BLaER1 treated with 17β-estradiol and CSF1 and Interleukin-3, amounts not matched to agents 10 nM and 100 nM (cell line): ENCODE measurements around the gene ZMIZ1.
"Not testable (repeated sequence)": the region's sequence is repeated elsewhere in the genome, so short reads cannot be mapped to it uniquely, and the experiment has no call there.

Experiments
- H3K27ac ChIP-seq, 11 experiments: shearing (Covaris generic); formaldehyde crosslinking; 2 replicates each; pipeline ENCODE4 v1.8.1; 2022
- H3K27me3 ChIP-seq, 11 experiments: shearing (Covaris generic); formaldehyde crosslinking; 2 replicates each; pipeline ENCODE4 v1.8.1; 2022
- H3K36me3 ChIP-seq, 11 experiments: shearing (Covaris generic); formaldehyde crosslinking; 2 replicates each; pipeline ENCODE4 v1.8.1; 2022
- H3K4me1 ChIP-seq, 10 experiments: shearing (Covaris generic); formaldehyde crosslinking; 2 replicates each; pipeline ENCODE4 v1.8.1; 2022
- H3K4me2 ChIP-seq, 11 experiments: shearing (Covaris generic); formaldehyde crosslinking; 2 replicates each; pipeline ENCODE4 v1.8.1; 2022
- H3K4me3 ChIP-seq, 10 experiments: shearing (Covaris generic); formaldehyde crosslinking; 2 replicates each; pipeline ENCODE4 v1.8.1; 2022
- H3K9ac ChIP-seq, 11 experiments: shearing (Covaris generic); formaldehyde crosslinking; 2 replicates each; pipeline ENCODE4 v1.8.1; 2022
- H3K9me3 ChIP-seq, 11 experiments: shearing (Covaris generic); formaldehyde crosslinking; replicated peaks in 1 of 11; 2 replicates each; pipeline ENCODE4 v1.8.1; 2022
- H4K20me1 ChIP-seq, 11 experiments: shearing (Covaris generic); formaldehyde crosslinking; 2 replicates each; pipeline ENCODE4 v1.8.1; 2022
- Cebpa-rat ChIP-seq, 11 experiments: shearing (Covaris generic); IDR thresholded peaks; 2 replicates each; pipeline ENCODE4 v1.8.1; 2022

The ZMIZ1 gene

DNA sequence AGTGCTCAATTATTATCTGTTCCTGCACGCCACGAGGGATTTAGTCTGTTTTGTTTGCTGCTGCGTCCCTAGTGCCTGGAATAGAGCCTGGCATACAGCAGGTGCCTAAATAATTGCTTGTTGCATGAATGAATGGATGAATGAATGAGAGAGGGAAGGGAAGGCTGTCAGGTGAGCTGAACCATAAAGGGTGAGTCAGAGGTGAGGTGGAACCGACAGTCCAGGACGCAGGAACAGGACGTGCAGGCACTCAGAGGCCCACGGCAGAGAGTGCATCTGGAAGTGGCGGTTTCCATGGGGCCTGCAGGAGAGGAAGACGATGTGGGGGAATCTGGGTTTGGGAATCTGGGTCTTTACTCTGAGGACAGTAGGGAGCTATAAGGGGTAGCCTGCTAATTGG lies 260.8 kb downstream of the ZMIZ1 start:
- Histone ChIP-seq H3K27ac (no peak overlapping the region), H3K9me3 (peaks cover 0 to 8% (median 4%) of the 10 kb centered on the region in 11 experiments; a peak in 5 of 22 replicates), H3K36me3 (no peaks in the 10 kb centered on the region), H3K9ac (no peak overlapping the region), H3K4me3 (no peak overlapping the region), H4K20me1 (no peaks in the 10 kb centered on the region), H3K4me1 (peaks cover 27 to 34% (median 31%) of the 10 kb centered on the region in 10 experiments), H3K4me2 (no peak overlapping the region; a peak in 1 of 22 replicates), H3K27me3 (peaks cover 0 to 8% (median 0%) of the 10 kb centered on the region in 11 experiments; a peak in 3 of 22 replicates)
- TF ChIP-seq Cebpa-rat (IDR thresholded peaks at IDR 0.05), result no peak

- TF ChIP-seq Cebpa-rat (IDR thresholded peaks at IDR 0.05), result no peak
- peak overlapping the region in 5 of 11 experiments; percentile 14 to 57 (median 26); a peak in 8 of 22 replicates for H3K9ac ChIP-seq
- H3K27ac ChIP-seq, result peak overlapping the region; percentile 23 to 79 (median 66); a peak in 19 of 22 replicates
- H3K4me2 ChIP-seq, result peak overlapping the region; percentile 44 to 87 (median 63)
- H3K9me3 ChIP-seq, result peaks cover 0 to 8% (median 4%) of the 10 kb centered on the region in 11 experiments; a peak in 5 of 22 replicates
- H3K4me1 ChIP-seq, result peaks cover 19 to 26% (median 22%) of the 10 kb centered on the region in 10 experiments
- no peaks in the 10 kb centered on the region for H4K20me1 ChIP-seq
- H3K4me3 ChIP-seq, result no peak overlapping the region
- no peaks in the 10 kb centered on the region for H3K36me3 ChIP-seq
- H3K27me3 ChIP-seq, result no peaks in the 10 kb centered on the region
These were observed 262.5 kb downstream of the ZMIZ1 start for GRCh38 chr10:79331226-79331625.

GRCh38 chr10:79331709-79332108 lies 262.9 kb downstream of the ZMIZ1 start:
- H3K27ac ChIP-seq, result peak overlapping the region; percentile 23 to 79 (median 66); a peak in 19 of 22 replicates
- no peak overlapping the region for H3K4me3 ChIP-seq
- peaks cover 0 to 8% (median 4%) of the 10 kb centered on the region in 11 experiments; a peak in 5 of 22 replicates for H3K9me3 ChIP-seq
- H3K36me3 ChIP-seq, result no peaks in the 10 kb centered on the region
- TF ChIP-seq Cebpa-rat (IDR thresholded peaks at IDR 0.05), result no peak
- no peaks in the 10 kb centered on the region for H4K20me1 ChIP-seq
- peaks cover 19 to 26% (median 22%) of the 10 kb centered on the region in 10 experiments for H3K4me1 ChIP-seq
- H3K9ac ChIP-seq, result peak overlapping the region in 5 of 11 experiments; percentile 14 to 57 (median 26); a peak in 8 of 22 replicates
- H3K27me3 ChIP-seq, result no peaks in the 10 kb centered on the region
- peak overlapping the region; percentile 44 to 87 (median 63) for H3K4me2 ChIP-seq

GRCh38 chr10:79332610-79333315 lies 264.0 kb downstream of the ZMIZ1 start:
- not testable (repeated sequence) for H3K4me3 ChIP-seq, H3K27me3 ChIP-seq, H3K27ac ChIP-seq, H3K36me3 ChIP-seq, H4K20me1 ChIP-seq, H3K9me3 ChIP-seq, H3K9ac ChIP-seq, H3K4me2 ChIP-seq
- H3K4me1 ChIP-seq, result peaks cover 19 to 26% (median 22%) of the 10 kb centered on the region in 10 experiments

- TF ChIP-seq Cebpa-rat (IDR thresholded peaks at IDR 0.05), result no peak
- Histone ChIP-seq H3K9ac (no peak overlapping the region), H3K4me1 (peaks cover 19 to 26% (median 22%) of the 10 kb centered on the region in 10 experiments), H3K27me3 (no peaks in the 10 kb centered on the region), H4K20me1 (no peaks in the 10 kb centered on the region), H3K27ac (no peak overlapping the region), H3K36me3 (no peaks in the 10 kb centered on the region), H3K4me3 (no peak overlapping the region), H3K9me3 (peaks cover 0 to 8% (median 5%) of the 10 kb centered on the region in 11 experiments; a peak in 5 of 22 replicates), H3K4me2 (peak overlapping the region in 6 of 11 experiments; percentile 9 to 43 (median 34); a peak in 5 of 22 replicates)
These were observed 264.7 kb downstream of the ZMIZ1 start for GRCh38 chr10:79333513-79333912.

DNA sequence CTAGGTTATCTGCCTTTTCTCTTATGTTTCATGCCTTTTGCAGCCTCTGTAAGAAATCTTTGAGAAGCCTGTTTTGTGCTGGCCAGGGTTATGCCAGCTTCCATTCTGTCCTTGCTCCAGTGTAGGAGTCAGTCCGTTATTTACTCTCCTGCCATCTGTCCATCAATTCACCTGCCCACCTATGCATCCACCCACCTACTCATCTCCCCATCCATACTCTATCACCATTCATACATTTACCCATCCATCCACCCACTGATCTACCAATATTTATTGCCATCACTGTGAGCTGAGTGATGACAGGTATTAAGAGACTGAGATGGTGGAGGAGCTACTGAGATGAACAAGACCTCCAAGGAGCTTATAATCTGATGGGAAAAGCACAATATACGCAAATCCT lies 265.8 kb downstream of the ZMIZ1 start:
- TF ChIP-seq Cebpa-rat (IDR thresholded peaks at IDR 0.05), result no peak
- H3K27ac ChIP-seq, result no peak overlapping the region
- no peak overlapping the region for H3K4me2 ChIP-seq
- no peaks in the 10 kb centered on the region for H4K20me1 ChIP-seq
- H3K27me3 ChIP-seq, result no peaks in the 10 kb centered on the region
- no peaks in the 10 kb centered on the region for H3K36me3 ChIP-seq
- peaks cover 14 to 26% (median 20%) of the 10 kb centered on the region in 10 experiments for H3K4me1 ChIP-seq
- H3K9ac ChIP-seq, result no peak overlapping the region
- H3K9me3 ChIP-seq, result peaks cover 0 to 8% (median 5%) of the 10 kb centered on the region in 11 experiments; a peak in 5 of 22 replicates
- H3K4me3 ChIP-seq, result no peak overlapping the region

DNA sequence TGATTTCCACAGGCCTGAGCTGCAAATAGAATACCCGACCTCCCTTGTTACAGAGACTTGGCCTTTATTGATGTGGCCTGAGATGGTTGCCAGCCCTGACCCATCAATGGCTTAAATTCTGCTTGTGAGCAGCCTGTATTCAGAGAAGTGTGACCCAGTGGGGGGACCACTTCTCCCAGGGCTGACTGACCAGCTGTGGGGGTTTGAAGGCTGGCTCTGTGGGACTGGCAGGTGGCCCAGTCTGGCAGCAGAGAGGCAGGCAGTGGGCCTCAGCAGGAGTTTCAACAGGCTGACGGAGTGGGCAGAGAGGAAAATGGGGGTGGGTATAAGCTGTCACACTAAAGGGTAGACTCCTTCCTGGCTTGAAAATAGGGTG lies 266.3 kb downstream of the ZMIZ1 start:
- H4K20me1 ChIP-seq, result no peaks in the 10 kb centered on the region; a peak in 1 of 22 replicates
- H3K27me3 ChIP-seq, result no peaks in the 10 kb centered on the region
- no peaks in the 10 kb centered on the region for H3K36me3 ChIP-seq
- TF ChIP-seq Cebpa-rat (IDR thresholded peaks at IDR 0.05), result no peak
- no peak overlapping the region for H3K4me3 ChIP-seq
- no peak overlapping the region for H3K4me2 ChIP-seq
- H3K27ac ChIP-seq, result peak overlapping the region in 2 of 11 experiments; percentile 13 to 14; a peak in 2 of 22 replicates
- H3K9ac ChIP-seq, result no peak overlapping the region
- H3K9me3 ChIP-seq, result peaks cover 0 to 8% (median 5%) of the 10 kb centered on the region in 11 experiments; a peak in 5 of 22 replicates
- peaks cover 14 to 26% (median 20%) of the 10 kb centered on the region in 10 experiments for H3K4me1 ChIP-seq

GRCh38 chr10:79335470-79336235 lies 266.9 kb downstream of the ZMIZ1 start:
- no peaks in the 10 kb centered on the region for H3K27me3 ChIP-seq
- H3K4me3 ChIP-seq, result no peak overlapping the region
- no peak overlapping the region for H3K4me2 ChIP-seq
- peaks cover 0 to 8% (median 5%) of the 10 kb centered on the region in 11 experiments; a peak in 5 of 22 replicates for H3K9me3 ChIP-seq
- H3K36me3 ChIP-seq, result no peaks in the 10 kb centered on the region
- TF ChIP-seq Cebpa-rat (IDR thresholded peaks at IDR 0.05), result no peak
- H4K20me1 ChIP-seq, result no peaks in the 10 kb centered on the region; a peak in 1 of 22 replicates
- no peak overlapping the region for H3K9ac ChIP-seq
- peak overlapping the region in 2 of 11 experiments; percentile 13 to 14; a peak in 2 of 22 replicates for H3K27ac ChIP-seq
- H3K4me1 ChIP-seq, result peaks cover 14 to 26% (median 20%) of the 10 kb centered on the region in 10 experiments

GRCh38 chr10:79336276-79336675 lies 267.5 kb downstream of the ZMIZ1 start:
- Histone ChIP-seq H3K36me3 (no peaks in the 10 kb centered on the region), H3K27ac (no peak overlapping the region), H3K9ac (no peak overlapping the region), H3K4me1 (peaks cover 9 to 22% (median 17%) of the 10 kb centered on the region in 10 experiments), H4K20me1 (no peaks in the 10 kb centered on the region; a peak in 1 of 22 replicates), H3K4me3 (no peak overlapping the region), H3K4me2 (no peak overlapping the region), H3K27me3 (no peaks in the 10 kb centered on the region), H3K9me3 (peaks cover 0 to 8% (median 5%) of the 10 kb centered on the region in 11 experiments; a peak in 5 of 22 replicates)
- no peak for TF ChIP-seq Cebpa-rat (IDR thresholded peaks at IDR 0.05)
